Measurements from ENCODE around the gene RCCD1.

RCCD1 gene

DNA sequence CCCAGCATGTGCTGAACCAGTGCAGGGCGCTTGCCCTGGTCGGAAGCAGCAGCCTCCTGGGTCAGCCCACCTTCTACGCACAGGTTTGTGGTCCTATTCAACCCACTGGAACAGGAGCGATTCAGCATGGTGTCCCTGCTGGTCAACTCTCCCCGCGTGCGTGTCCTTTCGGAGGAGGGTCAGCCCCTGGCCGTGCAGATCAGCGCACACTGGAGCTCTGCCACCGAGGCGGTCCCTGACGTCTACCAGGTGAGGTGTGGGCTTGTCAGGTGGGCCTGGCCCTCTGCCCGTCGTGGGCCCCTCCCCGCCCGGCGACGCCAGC lies 43.4 kb upstream of the RCCD1 start:
- H3K9me3 ChIP-seq (ENCODE audit: control insufficient read depth in 5 of 5, low read length in 5 of 5): no peaks in the 10 kb centered on the region
- H3K9ac ChIP-seq (ENCODE audit: low read length in 5 of 5): no peak overlapping the region

GRCh38 chr15:90911906-90912769 lies 42.5 kb upstream of the RCCD1 start:
- Histone ChIP-seq H3K9ac (ENCODE audit: low read length in 5 of 5) (no peak overlapping the region), H3K4me3 (ENCODE audit: low read depth in 1 of 5, low read length in 5 of 5) (no peak overlapping the region), H3K4me1 (ENCODE audit: control insufficient read depth in 5 of 5, insufficient read depth in 5 of 5, low read length in 5 of 5) (peaks cover 2 to 26% (median 12%) of the 10 kb centered on the region in 5 donors), H3K27ac (ENCODE audit: low read depth, low read length) (no peak overlapping the region), H3K9me3 (ENCODE audit: control insufficient read depth in 5 of 5, low read length in 5 of 5) (no peaks in the 10 kb centered on the region), H3K36me3 (ENCODE audit: control insufficient read depth in 5 of 5, insufficient read depth in 5 of 5, low read length in 5 of 5) (peaks cover 0 to 96% (median 89%) of the 10 kb centered on the region in 5 donors), H3K27me3 (ENCODE audit: control insufficient read depth in 5 of 5, insufficient read depth in 4 of 5, low read length in 5 of 5) (no peaks in the 10 kb centered on the region)

More for the DNA sequence above, 43.4 kb upstream of the RCCD1 start:
- H3K27me3 ChIP-seq (ENCODE audit: control insufficient read depth in 5 of 5, insufficient read depth in 4 of 5, low read length in 5 of 5): no peaks in the 10 kb centered on the region
- peaks cover 0 to 96% (median 89%) of the 10 kb centered on the region in 5 donors for H3K36me3 ChIP-seq (ENCODE audit: control insufficient read depth in 5 of 5, insufficient read depth in 5 of 5, low read length in 5 of 5)
- peaks cover 2 to 28% (median 16%) of the 10 kb centered on the region in 5 donors for H3K4me1 ChIP-seq (ENCODE audit: control insufficient read depth in 5 of 5, insufficient read depth in 5 of 5, low read length in 5 of 5)
- H3K4me3 ChIP-seq (ENCODE audit: low read depth in 1 of 5, low read length in 5 of 5): no peak overlapping the region
- no peak overlapping the region for H3K27ac ChIP-seq (ENCODE audit: low read depth, low read length)

DNA sequence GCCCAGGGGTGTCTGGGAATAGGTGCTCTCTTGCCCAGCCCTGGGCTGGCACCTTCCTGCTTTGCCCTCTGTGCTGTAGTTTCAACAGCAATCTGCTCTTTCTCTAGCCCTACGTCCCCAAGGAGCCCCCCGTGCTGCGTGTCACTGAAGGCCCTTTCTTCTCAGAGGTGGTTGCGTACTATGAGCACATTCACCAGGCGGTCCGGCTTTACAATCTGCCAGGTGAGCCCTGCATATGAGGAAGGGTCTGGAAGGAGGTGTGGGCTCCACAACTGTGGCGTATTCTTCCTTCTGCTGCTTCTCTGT lies 42.0 kb upstream of the RCCD1 start:
- Histone ChIP-seq H3K27me3 (ENCODE audit: control insufficient read depth in 5 of 5, insufficient read depth in 4 of 5, low read length in 5 of 5) (no peaks in the 10 kb centered on the region), H3K4me1 (ENCODE audit: control insufficient read depth in 5 of 5, insufficient read depth in 5 of 5, low read length in 5 of 5) (peaks cover 0 to 20% (median 6%) of the 10 kb centered on the region in 5 donors), H3K9ac (ENCODE audit: low read length in 5 of 5) (no peak overlapping the region), H3K4me3 (ENCODE audit: low read depth in 1 of 5, low read length in 5 of 5) (no peak overlapping the region), H3K9me3 (ENCODE audit: control insufficient read depth in 5 of 5, low read length in 5 of 5) (no peaks in the 10 kb centered on the region), H3K27ac (ENCODE audit: low read depth, low read length) (no peak overlapping the region), H3K36me3 (ENCODE audit: control insufficient read depth in 5 of 5, insufficient read depth in 5 of 5, low read length in 5 of 5) (peaks cover 0 to 96% (median 89%) of the 10 kb centered on the region in 5 donors)

GRCh38 chr15:90913398-90913944 lies 41.2 kb upstream of the RCCD1 start:
- no peak overlapping the region for H3K27ac ChIP-seq (ENCODE audit: low read depth, low read length)
- no peaks in the 10 kb centered on the region for H3K9me3 ChIP-seq (ENCODE audit: control insufficient read depth in 5 of 5, low read length in 5 of 5)
- H3K36me3 ChIP-seq (ENCODE audit: control insufficient read depth in 5 of 5, insufficient read depth in 5 of 5, low read length in 5 of 5): peaks cover 0 to 98% (median 93%) of the 10 kb centered on the region in 5 donors
- H3K4me3 ChIP-seq (ENCODE audit: low read depth in 1 of 5, low read length in 5 of 5): no peak overlapping the region
- no peak overlapping the region for H3K9ac ChIP-seq (ENCODE audit: low read length in 5 of 5)
- no peaks in the 10 kb centered on the region for H3K27me3 ChIP-seq (ENCODE audit: control insufficient read depth in 5 of 5, insufficient read depth in 4 of 5, low read length in 5 of 5)
- H3K4me1 ChIP-seq (ENCODE audit: control insufficient read depth in 5 of 5, insufficient read depth in 5 of 5, low read length in 5 of 5): peaks cover 0 to 14% (median 0%) of the 10 kb centered on the region in 5 donors

GRCh38 chr15:90914305-90915080 lies 40.2 kb upstream of the RCCD1 start:
- Histone ChIP-seq H3K36me3 (ENCODE audit: control insufficient read depth in 5 of 5, insufficient read depth in 5 of 5, low read length in 5 of 5) (peaks cover 0 to 100% (median 97%) of the 10 kb centered on the region in 5 donors), H3K27ac (ENCODE audit: low read depth, low read length) (no peak overlapping the region), H3K4me3 (ENCODE audit: low read depth in 1 of 5, low read length in 5 of 5) (no peak overlapping the region), H3K9ac (ENCODE audit: low read length in 5 of 5) (no peak overlapping the region), H3K27me3 (ENCODE audit: control insufficient read depth in 5 of 5, insufficient read depth in 4 of 5, low read length in 5 of 5) (no peaks in the 10 kb centered on the region), H3K9me3 (ENCODE audit: control insufficient read depth in 5 of 5, low read length in 5 of 5) (no peaks in the 10 kb centered on the region), H3K4me1 (ENCODE audit: control insufficient read depth in 5 of 5, insufficient read depth in 5 of 5, low read length in 5 of 5) (peaks cover 0 to 14% (median 0%) of the 10 kb centered on the region in 5 donors)

- H3K36me3 ChIP-seq (ENCODE audit: control insufficient read depth in 5 of 5, insufficient read depth in 5 of 5, low read length in 5 of 5): peaks cover 0 to 100% (median 99%) of the 10 kb centered on the region in 5 donors
Measured at GRCh38 chr15:90915216-90915807, 39.4 kb upstream of the RCCD1 start.

DNA sequence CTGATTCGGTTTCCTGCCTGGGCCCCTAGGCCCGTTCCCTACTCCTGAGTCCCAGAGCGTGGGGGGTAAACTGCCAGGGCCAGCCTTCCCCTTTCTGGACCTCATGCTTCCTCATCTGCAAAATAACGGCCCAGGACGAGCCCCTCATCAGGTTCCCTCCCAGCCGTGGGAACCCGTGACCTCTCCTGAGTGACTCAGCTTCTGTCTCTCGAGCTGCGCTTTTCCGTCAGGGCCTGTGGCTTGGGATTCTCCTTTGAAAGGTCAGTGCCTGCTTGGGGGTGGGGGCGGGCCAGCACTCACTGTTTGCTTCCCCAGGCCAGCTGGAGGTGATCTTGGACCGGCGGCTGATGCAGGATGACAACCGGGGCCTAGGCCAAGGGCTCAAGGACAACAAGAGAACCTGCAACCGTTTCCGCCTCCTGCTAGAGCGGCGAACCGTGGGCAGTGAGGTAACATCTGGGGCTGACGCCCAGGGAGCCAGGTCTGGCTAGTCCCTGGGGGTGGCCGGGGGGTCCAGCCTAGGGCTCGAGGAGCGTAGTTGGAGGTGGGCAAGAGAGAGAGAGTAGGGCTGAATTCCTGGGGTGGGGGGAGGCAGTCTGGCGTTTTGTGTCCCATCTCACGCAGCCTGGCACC lies 38.8 kb upstream of the RCCD1 start:
- peaks cover 2 to 100% (median 99%) of the 10 kb centered on the region in 5 donors for H3K36me3 ChIP-seq (ENCODE audit: control insufficient read depth in 5 of 5, insufficient read depth in 5 of 5, low read length in 5 of 5)
- no peaks in the 10 kb centered on the region for H3K27me3 ChIP-seq (ENCODE audit: control insufficient read depth in 5 of 5, insufficient read depth in 4 of 5, low read length in 5 of 5)
- peaks cover 0 to 14% (median 0%) of the 10 kb centered on the region in 5 donors for H3K4me1 ChIP-seq (ENCODE audit: control insufficient read depth in 5 of 5, insufficient read depth in 5 of 5, low read length in 5 of 5)
- no peak overlapping the region for H3K4me3 ChIP-seq (ENCODE audit: low read depth in 1 of 5, low read length in 5 of 5)
- H3K9ac ChIP-seq (ENCODE audit: low read length in 5 of 5): no peak overlapping the region
- no peak overlapping the region for H3K27ac ChIP-seq (ENCODE audit: low read depth, low read length)
- no peaks in the 10 kb centered on the region for H3K9me3 ChIP-seq (ENCODE audit: control insufficient read depth in 5 of 5, low read length in 5 of 5)

More at GRCh38 chr15:90915216-90915807, 39.4 kb upstream of the RCCD1 start:
- Histone ChIP-seq H3K9me3 (ENCODE audit: control insufficient read depth in 5 of 5, low read length in 5 of 5) (no peaks in the 10 kb centered on the region), H3K9ac (ENCODE audit: low read length in 5 of 5) (no peak overlapping the region), H3K4me1 (ENCODE audit: control insufficient read depth in 5 of 5, insufficient read depth in 5 of 5, low read length in 5 of 5) (peaks cover 0 to 14% (median 0%) of the 10 kb centered on the region in 5 donors), H3K27me3 (ENCODE audit: control insufficient read depth in 5 of 5, insufficient read depth in 4 of 5, low read length in 5 of 5) (no peaks in the 10 kb centered on the region), H3K27ac (ENCODE audit: low read depth, low read length) (no peak overlapping the region), H3K4me3 (ENCODE audit: low read depth in 1 of 5, low read length in 5 of 5) (no peak overlapping the region)

- Histone ChIP-seq H3K4me1 (ENCODE audit: control insufficient read depth in 5 of 5, insufficient read depth in 5 of 5, low read length in 5 of 5) (peaks cover 0 to 14% (median 0%) of the 10 kb centered on the region in 5 donors), H3K9me3 (ENCODE audit: control insufficient read depth in 5 of 5, low read length in 5 of 5) (no peaks in the 10 kb centered on the region), H3K27me3 (ENCODE audit: control insufficient read depth in 5 of 5, insufficient read depth in 4 of 5, low read length in 5 of 5) (no peaks in the 10 kb centered on the region), H3K27ac (ENCODE audit: low read depth, low read length) (no peak overlapping the region), H3K36me3 (ENCODE audit: control insufficient read depth in 5 of 5, insufficient read depth in 5 of 5, low read length in 5 of 5) (peaks cover 4 to 100% (median 99%) of the 10 kb centered on the region in 5 donors), H3K9ac (ENCODE audit: low read length in 5 of 5) (no peak overlapping the region), H3K4me3 (ENCODE audit: low read depth in 1 of 5, low read length in 5 of 5) (no peak overlapping the region)
Measured at GRCh38 chr15:90916461-90916860, 38.2 kb upstream of the RCCD1 start.

- Histone ChIP-seq H3K27ac (ENCODE audit: low read depth, low read length) (no peak overlapping the region), H3K4me3 (ENCODE audit: low read depth in 1 of 5, low read length in 5 of 5) (no peak overlapping the region), H3K27me3 (ENCODE audit: control insufficient read depth in 5 of 5, insufficient read depth in 4 of 5, low read length in 5 of 5) (no peaks in the 10 kb centered on the region), H3K36me3 (ENCODE audit: control insufficient read depth in 5 of 5, insufficient read depth in 5 of 5, low read length in 5 of 5) (peaks cover 4 to 93% (median 88%) of the 10 kb centered on the region in 5 donors), H3K9me3 (ENCODE audit: control insufficient read depth in 5 of 5, low read length in 5 of 5) (no peaks in the 10 kb centered on the region), H3K4me1 (ENCODE audit: control insufficient read depth in 5 of 5, insufficient read depth in 5 of 5, low read length in 5 of 5) (peaks cover 0 to 14% (median 0%) of the 10 kb centered on the region in 5 donors), H3K9ac (ENCODE audit: low read length in 5 of 5) (no peak overlapping the region)
Measured at GRCh38 chr15:90917569-90917968, 37.1 kb upstream of the RCCD1 start.

All from subcutaneous abdominal adipose tissue (tissue), 5 donors.